Endometrium (tissue), 2 donors: ENCODE measurements around the gene SH3GL1.
"Not testable (repeated sequence)": the region's sequence is repeated elsewhere in the genome, so short reads cannot be mapped to it uniquely, and the experiment has no call there.

Experiments
- FAIRE-seq: peaks from 2 replicates; lab custom pipeline; 2012; peaks lifted over from hg19 to GRCh38; lab: Jason Lieb, UNC
- donor health status: control.
- donor health status: control.

SH3GL1 gene

DNA sequence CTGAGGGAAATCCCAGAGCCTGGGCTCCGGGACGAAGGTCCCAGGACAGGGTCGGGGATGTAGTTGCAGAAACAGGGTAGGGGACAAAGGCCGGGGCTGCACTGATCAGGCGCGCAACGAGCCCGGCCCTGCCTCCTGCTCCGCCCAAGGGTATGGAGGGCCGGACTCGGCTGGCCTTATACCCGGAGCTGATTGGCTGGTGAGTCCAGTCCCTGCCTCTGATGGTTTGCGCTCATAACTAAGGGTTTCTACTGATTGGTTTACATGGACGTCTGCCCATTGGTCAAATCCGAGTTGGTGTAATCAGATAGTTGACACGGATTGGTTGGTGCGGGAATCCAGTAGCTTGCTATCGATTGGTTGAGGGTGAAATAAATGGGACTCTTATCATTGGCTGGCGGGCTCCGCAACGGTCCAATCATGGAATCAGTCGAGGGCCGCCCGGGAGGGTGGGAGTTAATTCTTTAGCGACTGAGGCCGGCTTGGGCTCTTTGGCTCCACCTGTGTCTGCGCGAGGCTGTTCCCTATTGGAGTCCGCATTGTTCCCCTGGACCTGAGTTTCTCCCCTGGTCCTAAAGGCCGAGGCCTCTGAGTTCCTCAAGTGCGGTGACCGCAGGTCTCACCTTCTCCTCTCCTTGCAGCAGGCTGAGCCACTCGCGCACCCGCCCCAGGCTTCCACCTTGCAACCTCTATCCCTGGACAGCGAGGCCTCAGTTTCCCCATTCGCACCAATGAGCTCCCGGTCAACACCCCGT, 57.6 kb downstream of the SH3GL1 start:
- FAIRE-seq, result peak; percentile 100

DNA sequence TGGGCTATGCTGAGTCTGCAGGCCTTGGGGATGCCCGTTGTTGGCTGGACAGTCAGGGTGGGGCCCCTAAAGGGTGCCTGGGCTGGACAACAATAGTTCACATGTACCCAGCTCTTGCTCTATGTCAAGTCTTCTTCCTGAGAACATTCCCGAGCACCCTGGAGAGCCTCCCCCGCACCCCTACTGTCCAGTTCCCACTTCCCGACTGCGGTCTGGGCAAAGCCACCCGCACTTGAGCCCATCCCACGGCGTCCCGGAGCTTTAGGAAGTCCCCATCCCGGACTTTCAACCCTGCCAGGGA, 58.1 kb downstream of the SH3GL1 start:
- no peak for FAIRE-seq

DNA sequence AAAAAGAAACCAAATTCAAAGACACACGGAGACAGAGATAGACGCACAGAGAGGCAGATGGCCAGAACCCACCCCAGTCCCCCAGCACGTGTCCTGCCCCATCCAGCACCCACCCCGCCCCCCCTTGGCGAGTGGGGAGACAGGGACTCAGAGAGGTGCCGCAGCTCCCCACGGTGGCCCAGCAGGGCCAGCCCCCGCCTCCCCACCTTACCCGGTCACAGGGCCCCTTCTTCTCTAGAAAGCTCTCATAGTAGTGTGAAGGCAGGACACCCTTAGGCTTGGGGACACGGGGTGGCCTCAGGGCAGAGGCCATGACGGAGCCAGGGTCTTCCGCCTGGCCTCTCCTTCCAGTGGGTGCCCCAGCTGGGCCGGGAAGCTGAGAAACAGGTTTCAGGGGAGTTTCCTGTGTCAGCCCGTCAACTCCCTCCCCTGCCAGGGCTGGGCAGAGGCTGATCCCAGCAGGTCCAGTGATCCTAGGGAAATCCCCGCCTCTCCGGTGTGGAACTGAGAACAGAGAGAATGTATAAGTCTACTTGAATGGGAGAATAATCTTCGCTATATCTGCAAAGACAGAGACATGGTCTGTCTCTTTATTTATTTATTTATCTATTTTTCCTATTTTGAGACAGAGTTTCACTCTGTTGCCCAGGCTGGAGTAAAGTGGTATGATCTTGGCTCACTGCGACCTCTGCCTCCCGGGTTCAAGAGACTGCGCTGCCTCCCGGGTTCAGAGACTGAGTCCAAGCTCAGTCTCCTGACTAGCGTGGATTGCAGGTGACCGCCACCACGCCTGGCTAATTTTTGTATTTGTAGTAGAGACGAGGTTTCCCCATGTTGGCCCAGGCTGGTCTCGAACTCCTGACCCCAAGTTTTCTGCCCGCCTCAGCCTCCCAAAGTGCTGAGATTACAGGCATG, 61.6 kb downstream of the SH3GL1 start, which contains the start of gene STAP2:
TSS of gene STAP2 (minus strand) at position 387 of the 915 bp plus-strand sequence. CDS start at position 313, 74 bp downstream.
- no peak for FAIRE-seq

DNA sequence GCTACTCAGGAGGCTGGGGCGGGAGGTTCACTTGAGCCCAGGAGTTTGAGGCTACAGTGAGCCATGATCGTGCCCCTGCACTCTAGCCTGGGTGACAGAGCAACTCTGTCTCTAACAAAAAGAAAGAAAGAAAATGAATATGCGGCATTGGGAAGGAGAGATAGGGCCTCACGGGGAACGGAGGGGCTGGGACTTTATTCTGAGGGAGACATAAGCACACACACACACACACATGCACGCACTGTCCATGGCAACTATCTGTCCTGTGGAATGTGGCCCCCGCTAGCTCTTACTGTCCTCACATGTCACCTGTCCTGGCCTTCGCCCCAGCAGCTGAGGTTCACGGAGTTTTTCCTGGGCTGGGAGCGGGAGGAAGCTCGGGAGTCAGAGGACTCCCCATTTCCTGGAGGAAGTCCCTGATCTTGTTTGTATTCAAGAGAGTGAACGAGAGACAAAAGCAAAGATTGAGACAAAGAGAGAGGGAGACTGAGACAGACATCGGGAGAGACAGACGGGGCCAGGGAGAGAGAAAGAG, 62.4 kb downstream of the SH3GL1 start:
- FAIRE-seq, result no peak

DNA sequence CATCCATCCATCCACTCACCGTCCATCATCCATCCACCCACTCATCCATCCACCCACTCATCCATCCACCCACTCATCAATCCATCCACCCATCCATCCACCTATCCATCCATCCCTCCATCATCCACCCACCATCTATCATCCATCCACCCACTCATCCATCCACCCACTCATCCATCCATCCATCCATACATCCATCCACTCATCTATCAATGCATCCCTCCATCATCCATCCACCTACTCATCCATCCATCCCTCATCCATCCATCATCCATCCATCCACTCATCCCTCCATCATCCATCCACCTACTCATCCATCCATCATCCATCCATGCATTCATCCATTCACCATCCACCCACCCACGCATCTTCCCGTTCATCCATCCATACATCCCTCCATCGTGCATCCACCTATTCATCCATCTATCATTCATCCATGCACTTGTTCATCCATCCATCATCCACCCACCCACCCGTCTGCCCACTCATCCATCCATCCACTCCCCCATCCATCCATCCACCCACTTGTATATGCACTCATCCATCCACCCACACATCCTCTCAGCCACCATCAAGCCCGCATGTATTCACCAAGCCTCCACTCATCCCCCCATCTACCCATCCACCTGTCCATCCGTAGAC, 65.3 kb downstream of the SH3GL1 start:
- FAIRE-seq, result no peak

DNA sequence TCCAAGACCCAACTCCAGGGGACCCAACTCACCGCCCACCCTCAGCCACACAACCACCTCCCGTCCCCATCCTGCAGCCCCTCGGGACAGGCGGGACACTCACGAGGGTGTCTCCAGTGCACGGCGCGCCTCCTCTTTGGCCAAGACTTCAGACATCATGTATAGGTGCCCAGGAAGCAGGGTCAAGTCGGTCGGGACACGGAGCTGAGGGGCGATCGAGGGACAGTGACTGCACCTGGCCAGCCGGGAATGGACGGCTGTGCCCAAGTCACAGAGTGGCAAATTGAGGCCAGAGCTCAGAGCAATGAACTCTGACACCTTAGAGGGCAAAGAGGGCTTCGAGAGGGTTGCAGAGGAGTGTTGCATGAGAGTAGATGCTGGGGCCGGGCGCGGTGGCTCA, 70.5 kb downstream of the SH3GL1 start:
- FAIRE-seq, result no peak

DNA sequence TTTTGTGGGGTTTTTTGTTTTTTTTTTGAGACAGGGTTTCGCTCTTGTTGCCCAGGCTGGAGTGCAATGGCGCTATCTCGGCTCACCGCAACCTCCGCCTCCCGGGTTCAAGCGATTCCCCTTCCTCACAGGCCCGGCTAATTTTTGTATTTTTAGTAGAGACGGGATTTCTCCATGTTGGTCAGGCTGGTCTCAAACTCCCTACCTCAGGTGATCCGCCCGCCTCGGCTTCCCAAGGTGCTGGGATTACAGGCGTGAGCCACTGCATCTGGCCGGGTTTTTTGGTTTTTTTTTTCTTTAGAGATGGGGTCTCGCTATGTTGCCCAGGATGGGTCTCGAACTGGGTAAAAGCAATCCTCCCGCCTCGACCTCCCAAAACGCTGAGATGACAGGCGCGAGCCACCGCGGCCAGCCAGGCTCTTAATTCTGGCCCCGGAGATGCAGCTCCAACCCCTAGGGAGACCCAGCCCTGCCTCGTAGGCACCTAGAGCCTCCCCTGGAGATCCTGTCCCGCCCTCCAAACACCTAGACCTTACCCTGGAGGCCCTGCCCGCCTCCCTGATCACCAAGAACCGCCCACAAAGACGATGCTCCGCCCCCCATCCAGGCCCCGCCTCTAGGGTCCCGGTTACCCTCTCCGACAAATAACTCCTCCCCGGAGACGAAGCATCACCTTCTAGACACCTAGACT, 71.2 kb downstream of the SH3GL1 start:
- not testable (repeated sequence) for FAIRE-seq

DNA sequence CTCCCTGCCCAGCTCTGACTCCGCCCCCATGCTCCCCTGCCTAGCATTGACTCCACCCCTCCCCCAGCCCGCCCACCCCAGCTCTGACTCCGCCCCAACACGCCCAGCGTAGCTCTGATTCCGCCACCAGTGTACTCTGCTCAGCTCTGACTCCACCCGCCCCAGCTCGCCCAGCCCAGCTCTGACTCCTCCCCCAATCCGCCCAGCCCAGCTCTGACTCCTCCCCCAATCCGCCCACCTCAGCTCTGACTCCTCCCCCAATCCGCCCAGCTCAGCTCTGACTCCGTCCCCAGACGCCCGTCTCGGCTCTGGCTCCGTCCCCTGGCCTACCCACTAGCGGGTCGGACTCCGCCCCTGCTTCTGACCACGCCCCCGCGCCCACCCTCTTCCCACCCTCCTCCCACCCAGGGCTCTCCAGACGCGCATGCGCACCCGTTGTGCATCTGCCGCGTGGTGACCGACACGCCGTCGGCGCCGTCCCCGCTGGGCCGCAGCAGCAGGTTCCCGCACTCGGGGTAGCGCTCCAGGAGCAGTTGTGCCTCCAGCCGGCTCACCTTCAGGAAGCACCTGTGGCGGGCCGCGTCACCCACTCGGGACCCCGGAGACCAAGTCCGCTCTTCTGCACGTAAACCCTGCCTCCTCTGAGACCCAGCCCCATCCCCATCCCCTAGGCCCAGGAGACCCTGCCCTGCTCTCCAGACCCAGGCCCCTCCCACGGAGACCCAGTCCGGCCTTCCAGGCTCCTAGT, 71.9 kb downstream of the SH3GL1 start:
- FAIRE-seq, result peak; percentile 8

DNA sequence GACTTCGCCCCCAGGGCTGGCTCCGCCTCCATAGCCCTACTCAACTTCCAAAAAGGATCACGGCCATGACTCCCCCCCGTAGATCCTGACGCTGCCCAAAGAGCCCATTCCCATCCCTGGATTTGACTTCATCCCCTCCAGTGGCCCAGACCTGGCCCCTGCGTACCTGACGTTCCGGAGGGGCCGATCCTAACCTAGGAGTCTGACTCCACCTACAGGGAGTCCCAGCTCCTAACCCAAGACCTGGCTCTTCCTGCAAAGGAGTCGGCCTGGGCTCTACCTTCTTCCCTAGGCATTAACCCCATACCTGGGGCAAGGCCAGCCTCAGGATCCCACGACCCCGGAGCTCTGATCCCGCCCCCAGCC, 72.5 kb downstream of the SH3GL1 start:
- no peak for FAIRE-seq

DNA sequence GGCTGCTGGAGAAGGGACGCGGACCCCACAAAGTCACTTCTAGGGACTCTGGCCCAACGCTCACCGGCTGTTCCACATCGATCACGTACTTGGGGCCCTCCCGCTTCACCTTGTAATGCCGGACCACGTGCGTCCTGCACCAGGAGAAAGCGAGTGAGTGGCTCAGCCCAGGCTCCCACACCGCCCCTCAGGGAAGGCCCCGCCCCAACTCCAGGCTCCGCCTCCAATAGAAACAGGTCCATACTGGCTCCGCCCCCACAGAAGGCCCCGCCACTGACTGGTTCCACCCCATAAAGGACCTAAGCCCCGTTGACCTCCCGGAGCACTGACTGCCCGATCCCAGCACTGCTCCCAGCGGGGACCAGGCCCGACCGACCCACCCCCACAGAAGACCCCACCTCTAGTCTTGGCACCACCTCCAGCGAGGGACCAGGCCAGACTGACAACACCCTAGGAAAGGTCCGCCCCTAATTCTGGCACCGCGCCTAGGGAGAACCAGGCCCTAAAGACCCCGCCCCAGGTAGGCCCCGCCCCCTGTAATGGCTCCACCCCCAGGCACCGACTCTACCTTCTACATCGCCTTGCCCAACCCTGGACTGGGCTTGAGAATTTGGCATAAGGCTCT, 73.0 kb downstream of the SH3GL1 start:
- no peak for FAIRE-seq

DNA sequence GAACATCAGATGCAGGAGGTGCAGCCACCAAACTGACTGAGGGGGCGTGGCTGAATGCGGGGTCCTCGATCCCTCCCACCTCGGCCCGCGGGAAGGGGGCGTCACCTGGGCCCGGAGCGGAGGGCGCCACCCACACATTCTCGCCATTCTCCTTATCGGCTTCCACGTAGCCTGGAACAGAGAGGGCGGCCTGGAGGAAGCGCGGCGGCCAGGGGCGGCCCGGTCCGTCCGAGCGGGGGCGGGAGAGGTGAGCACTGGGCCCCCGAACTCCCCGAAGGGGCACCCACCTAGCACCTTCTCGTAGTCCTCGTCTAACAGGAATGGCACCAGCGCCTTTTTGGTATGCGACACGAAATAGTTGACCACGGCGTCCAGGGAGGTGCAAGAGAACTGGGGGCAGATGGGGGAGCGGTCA, 73.5 kb downstream of the SH3GL1 start:
- FAIRE-seq, result no peak

DNA sequence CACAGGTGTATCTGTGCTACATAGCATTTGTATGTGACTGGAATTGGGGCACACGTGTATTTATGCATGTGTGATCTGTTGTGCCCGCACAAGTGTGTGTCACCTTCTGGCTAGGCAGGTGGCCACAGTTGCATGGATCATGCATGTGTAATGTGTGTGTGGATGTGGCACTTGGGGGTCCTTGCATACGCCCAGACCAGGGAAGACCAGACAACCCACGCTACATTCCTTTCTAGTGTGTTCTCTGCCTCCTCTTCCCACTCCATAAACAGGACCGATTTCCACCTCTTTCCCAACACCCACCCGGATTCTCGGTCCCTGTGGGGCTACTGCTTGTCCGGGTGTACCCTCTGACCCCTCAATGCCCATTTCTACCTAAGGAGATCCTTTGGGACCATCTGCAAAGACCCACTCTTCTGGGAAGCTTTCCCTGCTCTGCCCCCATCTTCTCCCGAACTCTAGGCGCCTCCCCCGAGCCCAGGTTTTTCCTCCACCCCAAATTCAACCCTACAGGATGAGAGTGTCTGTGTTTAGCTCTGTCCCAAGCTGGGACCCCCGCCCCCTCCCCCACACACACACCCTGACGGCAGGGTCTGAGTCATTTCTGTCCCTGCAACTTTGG, 74.0 kb downstream of the SH3GL1 start:
- FAIRE-seq, result no peak

DNA sequence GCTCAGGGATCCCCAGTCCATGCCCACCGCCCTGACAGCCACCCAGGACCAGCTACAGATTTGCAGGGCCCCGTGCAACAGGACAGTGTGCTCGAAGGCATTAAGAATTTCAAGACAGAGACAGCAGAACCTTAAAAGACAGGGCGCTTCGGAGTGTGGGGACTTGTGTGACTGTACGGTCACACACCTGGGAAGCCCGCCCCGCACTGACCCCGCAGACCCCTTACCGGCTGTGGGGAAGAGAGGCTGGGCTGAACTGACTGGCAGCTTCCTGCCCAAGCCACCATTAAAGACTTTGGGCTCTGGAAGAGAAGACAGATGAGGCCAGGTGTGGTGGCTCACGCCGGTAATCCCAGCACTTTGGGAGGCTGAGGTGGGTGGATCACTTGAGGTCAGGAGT, 76.1 kb downstream of the SH3GL1 start:
- no peak for FAIRE-seq

DNA sequence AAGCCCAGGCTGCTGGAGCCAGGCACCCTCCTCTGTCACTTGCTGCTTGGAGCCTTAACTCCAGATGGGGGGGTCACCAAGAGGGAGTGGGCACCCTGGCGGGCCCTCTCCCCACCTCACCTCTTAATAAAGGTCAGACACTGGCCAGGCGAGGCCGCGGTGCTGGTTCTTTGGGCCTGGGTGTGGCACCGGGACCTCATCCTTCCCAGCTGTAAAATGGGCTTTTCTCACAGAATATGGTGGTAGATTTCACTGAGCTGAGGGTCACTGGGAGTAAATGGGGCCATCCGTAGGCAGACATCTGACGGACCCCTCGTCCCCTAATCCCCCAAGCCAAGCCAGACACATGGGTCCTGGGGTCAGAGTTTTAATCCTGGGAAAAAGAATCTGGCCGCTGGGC, 76.7 kb downstream of the SH3GL1 start:
- FAIRE-seq, result no peak

DNA sequence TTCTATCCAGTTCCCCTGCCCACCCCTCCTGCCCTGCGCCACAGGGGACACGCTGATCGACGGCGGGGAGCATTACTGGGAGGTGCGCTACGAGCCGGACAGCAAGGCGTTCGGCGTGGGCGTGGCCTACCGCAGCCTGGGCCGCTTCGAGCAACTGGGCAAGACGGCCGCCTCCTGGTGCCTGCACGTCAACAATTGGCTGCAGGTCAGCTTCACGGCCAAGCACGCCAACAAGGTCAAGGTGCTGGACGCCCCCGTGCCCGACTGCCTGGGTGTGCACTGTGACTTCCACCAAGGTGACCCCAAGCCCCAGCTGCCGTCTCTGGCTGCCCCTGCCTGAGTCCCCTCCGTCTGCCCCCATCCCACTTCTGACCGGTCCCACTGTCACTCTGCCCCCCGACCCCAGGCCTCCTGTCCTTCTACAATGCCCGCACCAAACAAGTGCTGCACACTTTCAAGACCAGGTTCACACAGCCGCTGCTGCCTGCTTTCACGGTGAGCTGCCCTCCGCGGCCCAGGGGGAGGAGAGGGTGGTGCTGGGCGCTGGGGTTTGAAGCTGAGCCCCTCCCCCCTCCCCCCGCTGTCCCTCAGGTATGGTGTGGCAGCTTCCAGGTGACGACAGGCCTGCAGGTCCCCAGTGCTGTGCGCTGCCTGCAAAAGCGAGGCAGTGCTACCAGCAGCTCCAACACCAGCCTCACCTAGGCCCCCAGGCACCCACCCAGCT, 77.2 kb downstream of the SH3GL1 start:
- no peak for FAIRE-seq

DNA sequence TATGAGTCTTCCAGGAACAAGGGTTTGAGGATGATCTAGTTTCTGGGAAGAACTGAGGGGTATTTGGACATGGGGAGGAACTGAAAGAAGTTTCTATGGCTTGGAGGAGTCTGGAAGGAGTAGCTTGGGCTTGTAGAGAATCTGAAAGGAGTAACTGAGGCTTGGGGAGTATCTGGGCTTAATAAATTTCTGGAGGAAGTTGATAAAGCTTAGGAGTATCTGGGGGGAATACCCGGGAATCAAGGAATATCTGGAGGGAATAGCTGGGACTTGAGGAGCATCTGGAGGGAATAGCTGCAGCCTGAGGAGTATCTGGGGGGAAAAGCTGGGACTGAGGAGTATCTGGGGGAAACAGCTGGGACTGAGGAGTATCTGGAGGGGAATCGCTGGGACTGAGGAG, 79.9 kb downstream of the SH3GL1 start:
- FAIRE-seq, result no peak

DNA sequence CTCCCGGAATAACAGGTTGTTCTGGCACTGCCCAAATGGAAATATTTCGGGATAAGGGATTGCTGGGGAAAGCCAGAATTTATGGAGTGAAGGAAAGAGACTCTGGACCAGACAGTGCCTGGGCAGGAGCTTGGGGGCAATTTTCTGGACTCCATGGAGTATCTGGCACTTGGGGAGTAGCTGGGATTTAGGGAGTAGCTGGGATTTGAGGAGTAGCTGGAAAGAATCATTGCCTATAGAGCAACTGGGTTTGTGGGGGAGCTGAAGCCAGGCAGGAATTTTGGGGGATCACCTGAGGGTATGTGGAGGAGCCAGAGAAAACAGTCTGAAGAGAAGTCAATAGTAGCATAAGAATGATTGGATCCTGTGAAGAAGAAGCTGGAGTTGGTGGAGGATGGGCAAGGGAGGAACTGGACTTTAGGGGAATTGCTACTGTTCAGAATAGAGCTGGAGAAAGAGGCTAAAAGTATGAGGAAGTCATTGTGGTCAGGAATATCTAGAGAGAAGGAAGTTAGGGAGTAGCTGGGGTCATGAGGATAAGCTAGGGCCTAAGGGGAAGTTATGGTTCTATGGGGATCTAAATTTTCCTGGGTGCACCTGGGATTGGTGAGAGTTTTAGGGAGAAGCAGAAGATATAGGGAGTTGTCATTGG, 81.2 kb downstream of the SH3GL1 start:
- no peak for FAIRE-seq

DNA sequence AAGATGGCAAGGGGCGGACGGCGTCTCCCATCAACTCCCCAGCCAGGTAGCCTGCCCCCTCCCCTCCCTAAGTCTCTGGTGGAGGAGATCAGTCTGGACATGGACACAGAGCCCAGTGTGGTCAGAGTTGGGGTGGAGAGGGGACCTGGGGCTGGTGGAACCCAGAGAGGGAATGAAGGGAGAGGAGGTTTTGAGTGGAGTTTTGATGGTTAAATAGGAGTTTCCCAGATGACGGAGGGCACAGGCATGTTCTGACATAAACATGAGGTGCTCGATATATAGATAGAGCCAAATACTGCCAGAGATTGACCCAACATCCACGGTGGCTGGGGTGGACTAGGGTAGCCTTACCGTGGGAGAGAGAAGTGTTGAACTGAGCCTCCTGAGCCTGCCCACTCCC, 81.9 kb downstream of the SH3GL1 start:
- no peak for FAIRE-seq

DNA sequence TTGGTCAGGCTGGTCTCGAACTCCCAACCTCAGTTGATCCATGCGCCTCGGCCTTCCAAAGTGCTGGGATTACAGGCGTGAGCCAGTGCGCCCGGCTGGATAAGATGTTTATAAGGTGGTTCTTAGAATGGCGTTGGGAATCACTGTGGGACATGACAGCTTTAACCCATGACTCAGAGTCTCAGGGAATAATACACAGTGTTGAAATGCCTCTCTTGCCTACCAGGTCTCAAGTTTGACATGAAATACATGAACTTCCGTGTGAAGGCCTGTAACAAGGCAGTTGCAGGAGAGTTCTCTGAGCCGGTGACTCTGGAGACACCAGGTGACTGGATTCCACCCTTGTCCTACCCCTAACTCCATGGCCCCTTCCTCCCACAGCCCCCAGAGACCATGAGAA, 83.4 kb downstream of the SH3GL1 start:
- FAIRE-seq, result no peak
